HCT116 (cell line): ENCODE measurements around the gene TOPBP1. TPM values are rescaled to one million over a fixed set of nuclear protein-coding genes. Genes with fewer than 3 reads are reported as not detected.

Source experiments
- ATAC-seq: fragments of 200-7000 bp; cut with Tn5 transposase; 2 replicates; pipeline ENCODE4 v1.9.1; 2020; ENCODE audit warnings: mild to moderate bottlenecking, moderate library complexity
- BruUV-seq: library from RNA; stranded (reverse); fragments of 400-500 nt; replicated peaks from 2 replicates; lab custom pipeline; 2021; lab: Mats Ljungman, UMichigan
- CTCF ChIA-PET: fragments of 300-600 bp; sonication (Branson Sonifier 250); formaldehyde crosslinking; loops from one replicate; lab custom pipeline; 2021; ENCODE audit warnings: antibody characterized with exemption; lab: Charles Lee
- POLR2A ChIA-PET: fragments of 300-600, 350-600 bp; sonication (Branson Sonifier 250); formaldehyde crosslinking; loops from one replicate; lab custom pipeline; 2021; ENCODE audit warnings: antibody characterized with exemption; lab: Charles Lee
- RAD21 ChIA-PET, 2 experiments: fragments of 300-600 bp; sonication (Branson Sonifier 250); formaldehyde crosslinking; loops; one replicate each; lab custom pipeline; 2023; ENCODE audit warnings: low total read pairs in 2 of 2; ENCODE audit not compliant: uncharacterized antibody in 2 of 2, unreplicated experiment in 2 of 2, low non-redundant PET in 1 of 2; lab: Charles Lee
- DNase-seq: peaks from one replicate; pipeline ENCODE4 v3.0.0-alpha.2; 2010; ENCODE audit warnings: low read depth, low spot score
- H2AFZ ChIP-seq: fragments of 200-600 bp; shearing (Covaris generic), sonication (generic); 2 replicates; pipeline ENCODE4 v1.6.1; 2017; ENCODE audit warnings: low read depth, mixed run types, mixed read lengths, antibody characterized with exemption, low read length; ENCODE audit not compliant: poor library complexity, severe bottlenecking
- H3K27ac ChIP-seq: 2 replicates; pipeline ENCODE4 v1.5.1; 2012; ENCODE audit warnings: low read depth, low read length
- H3K27me3 ChIP-seq: fragments of 200-600 bp; sonication (generic); 2 replicates; pipeline ENCODE4 v1.6.1; 2016; ENCODE audit warnings: mixed run types, low read length, mixed read lengths; ENCODE audit not compliant: insufficient read depth
- H3K36me3 ChIP-seq, 2 experiments: fragments of 200-500 bp in 1 of 2; fragments of 200-600 bp in 1 of 2; sonication (Bioruptor generic) in 1 of 2; sonication (generic) in 1 of 2; 2 replicates each; pipeline versions ENCODE4 v1.5.1 to v1.6.1; 2014 to 2016; ENCODE audit warnings: low read length in 2 of 2, inconsistent platforms in 1 of 2, mixed read lengths in 1 of 2, mixed run types in 1 of 2; ENCODE audit not compliant: insufficient read depth in 2 of 2, control insufficient read depth in 1 of 2
- H3K4me1 ChIP-seq, 2 experiments: fragments of 200-600 bp in 1 of 2; sonication (generic) in 1 of 2; 2 replicates each; pipeline versions ENCODE4 v1.5.1 to v1.6.1; 2012 to 2017; ENCODE audit warnings: low read length in 2 of 2, inconsistent platforms in 1 of 2, mild to moderate bottlenecking in 1 of 2, mixed read lengths in 1 of 2, mixed run types in 1 of 2, moderate library complexity in 1 of 2; ENCODE audit not compliant: insufficient read depth in 2 of 2, control insufficient read depth in 1 of 2
- H3K4me2 ChIP-seq: fragments of 200-600 bp; sonication (generic); 2 replicates; pipeline ENCODE4 v1.6.1; 2017; ENCODE audit warnings: mixed run types, low read length, mixed read lengths
- H3K4me3 ChIP-seq, 2 experiments: fragments of 200-600 bp in 1 of 2; sonication (generic) in 1 of 2; replicated peaks in 1 of 2; 2 replicates each; pipeline ENCODE4 v1.5.1; 2011 to 2016; ENCODE audit warnings: low read length in 2 of 2, control low read depth in 1 of 2, low read depth in 1 of 2, mild to moderate bottlenecking in 1 of 2, mixed read lengths in 1 of 2, mixed run types in 1 of 2
- H3K79me2 ChIP-seq: fragments of 200-600 bp; sonication (generic); 2 replicates; pipeline ENCODE4 v1.6.1; 2017; ENCODE audit warnings: mild to moderate bottlenecking, mixed run types, low read length, moderate library complexity, mixed read lengths; ENCODE audit not compliant: insufficient read depth
- H3K9ac ChIP-seq: fragments of 200-600 bp; sonication (generic); 2 replicates; pipeline ENCODE4 v1.6.1; 2016; ENCODE audit warnings: low read length, mixed read lengths
- H3K9me2 ChIP-seq: fragments of 200-600 bp; sonication (generic), shearing (Covaris generic); 2 replicates; pipeline ENCODE4 v1.6.1; 2017; ENCODE audit warnings: mixed run types, mild to moderate bottlenecking, moderate library complexity; ENCODE audit not compliant: insufficient read depth
- H3K9me3 ChIP-seq, 2 experiments: fragments of 200-500 bp in 1 of 2; fragments of 200-600 bp in 1 of 2; sonication (Bioruptor generic) in 1 of 2; sonication (generic) in 1 of 2; 2 replicates each; pipeline ENCODE4 v1.6.1; 2014 to 2017; ENCODE audit warnings: low read length in 2 of 2, mixed read lengths in 2 of 2, inconsistent platforms in 1 of 2, low read depth in 1 of 2, mild to moderate bottlenecking in 1 of 2, mixed run types in 1 of 2, moderate library complexity in 1 of 2; ENCODE audit not compliant: control insufficient read depth in 1 of 2, insufficient read depth in 1 of 2
- H4K20me1 ChIP-seq: fragments of 200-600 bp; sonication (generic), shearing (Covaris generic); 2 replicates; pipeline ENCODE4 v1.6.1; 2017; ENCODE audit warnings: mixed run types, mild to moderate bottlenecking, moderate library complexity; ENCODE audit not compliant: insufficient read depth
- ATF3 ChIP-seq: IDR thresholded peaks from 2 replicates; pipeline ENCODE4 v1.6.1; 2012
- CBX3 ChIP-seq: IDR thresholded peaks from 2 replicates; pipeline ENCODE4 v1.6.1; 2012; ENCODE audit warnings: low read depth
- CTCF ChIP-seq, 3 experiments: fragments of 200-600 bp in 1 of 3; sonication (generic) in 1 of 3; IDR thresholded peaks in 2 of 3; conservative IDR thresholded peaks in 1 of 3; 2 replicates each; pipeline ENCODE4 v1.5.1; 2012 to 2017; ENCODE audit warnings: low read depth in 2 of 3, low read length in 2 of 3, antibody characterized with exemption in 1 of 3, borderline replicate concordance in 1 of 3, control low read depth in 1 of 3, mild to moderate bottlenecking in 1 of 3, mixed read lengths in 1 of 3, mixed run types in 1 of 3, moderate library complexity in 1 of 3; ENCODE audit not compliant: insufficient read depth in 1 of 3
- EGR1 ChIP-seq: IDR thresholded peaks from 2 replicates; pipeline ENCODE4 v1.6.1; 2012; ENCODE audit warnings: low read depth
- ELF1 ChIP-seq: IDR thresholded peaks from 2 replicates; pipeline ENCODE4 v1.6.1; 2012; ENCODE audit warnings: low read depth, borderline replicate concordance
- EZH2 ChIP-seq: fragments of 200-600 bp; sonication (generic); IDR thresholded peaks from 2 replicates; pipeline ENCODE4 v1.6.1; 2017; ENCODE audit warnings: antibody characterized with exemption, mixed run types
- EZH2phosphoT487 ChIP-seq: fragments of 200-600 bp; IDR thresholded peaks from 2 replicates; pipeline ENCODE4 v1.6.1; 2018; ENCODE audit warnings: antibody characterized with exemption, borderline replicate concordance
- FOSL1 ChIP-seq: IDR thresholded peaks from 2 replicates; pipeline ENCODE4 v1.6.1; 2012; ENCODE audit warnings: low read depth
- JUND ChIP-seq: IDR thresholded peaks from 2 replicates; pipeline ENCODE4 v1.6.1; 2012
- MAX ChIP-seq: IDR thresholded peaks from 2 replicates; pipeline ENCODE4 v1.6.1; 2012
- POLR2A ChIP-seq: IDR thresholded peaks from 2 replicates; pipeline ENCODE4 v1.7.0; 2011; ENCODE audit warnings: borderline replicate concordance; ENCODE audit not compliant: insufficient read depth, insufficient read length; ENCODE audit errors: extremely low read depth
- POLR2AphosphoS5 ChIP-seq: IDR thresholded peaks from 2 replicates; pipeline ENCODE4 v1.6.1; 2011; ENCODE audit warnings: mild to moderate bottlenecking, low read depth, low read length, moderate library complexity
- RAD21 ChIP-seq: IDR thresholded peaks from 2 replicates; pipeline ENCODE4 v1.6.1; 2012; ENCODE audit warnings: low read depth, mild to moderate bottlenecking
- REST ChIP-seq: IDR thresholded peaks from 2 replicates; pipeline ENCODE4 v1.6.1; 2012; ENCODE audit warnings: low read depth
- SIN3A ChIP-seq: IDR thresholded peaks from 2 replicates; pipeline ENCODE4 v1.6.1; 2012; ENCODE audit warnings: low read depth
- SP1 ChIP-seq: IDR thresholded peaks from 2 replicates; pipeline ENCODE4 v1.6.1; 2012; ENCODE audit warnings: low read depth
- YY1 ChIP-seq: IDR thresholded peaks from 2 replicates; pipeline ENCODE4 v1.6.1; 2011; ENCODE audit warnings: low read length, low read depth, moderate library complexity, mild to moderate bottlenecking; ENCODE audit not compliant: insufficient replicate concordance; ENCODE audit errors: extremely low read depth
- ZBTB33 ChIP-seq: IDR thresholded peaks from 2 replicates; pipeline ENCODE4 v1.6.1; 2011; ENCODE audit warnings: mild to moderate bottlenecking, low read length, moderate library complexity; ENCODE audit not compliant: insufficient replicate concordance; ENCODE audit errors: extremely low read depth
- ZFX ChIP-seq: fragments of 450-650 bp; IDR thresholded peaks from 2 replicates; pipeline ENCODE4 v1.6.1; 2017
- ZNF274 ChIP-seq: fragments of 200-500 bp; sonication (Bioruptor generic); IDR thresholded peaks from 2 replicates; pipeline ENCODE4 v1.6.1; 2014; ENCODE audit warnings: mild to moderate bottlenecking, low read depth, low read length, inconsistent platforms
- intact Hi-C: fragments of 100-400 bp; cut with micrococcal nuclease; formaldehyde crosslinking; loops from 2 replicates; pipeline ENCODE4 v1.10.0; 2022
- total RNA-seq: library from RNA; stranded (reverse); gene quantifications from one replicate; pipeline ENCODE4 v1.2.1, GENCODE V29; 2021; ENCODE audit not compliant: unreplicated experiment

Gene TOPBP1
- total RNA-seq, 1 experiment from 2014 or later, result 42.2 TPM

GRCh38 chr3:133563816-133564215 is 97.9 kb downstream of the TOPBP1 start (continued):
- TF ChIP-seq ZBTB33 (no peak), YY1 (no peak), POLR2A (no peak), EZH2 (no peak), SIN3A (no peak), RAD21 (no peak), ELF1 (no peak), ZNF274 (no peak), JUND (no peak), MAX (no peak)

GRCh38 chr3:133563186-133563591 is 98.6 kb downstream of the TOPBP1 start:
- no TSS peak for BruUV-seq
- CTCF ChIA-PET, result no interaction called here
- POLR2A ChIA-PET, result interaction anchor here (3.8 kb wide), 1 partner anchor 9 kb away, joined by 22 read pairs; the partner anchor contains the start of gene CDV3
- TF ChIP-seq POLR2A (no peak), EGR1 (no peak), CBX3 (no peak), ELF1 (no peak), ZFX (no peak), SP1 (no peak), EZH2phosphoT487 (no peak), REST (no peak), CTCF (IDR thresholded peaks at IDR 0.05 in 2 of 3, conservative IDR thresholded peaks at IDR 0.05 in 1 of 3; ENCODE audit: borderline replicate concordance in 1 of 3, insufficient read depth in 1 of 3, low read depth in 2 of 3, low read length in 2 of 3) (no peak), POLR2AphosphoS5 (no peak), EZH2 (no peak), ATF3 (no peak), FOSL1 (no peak), YY1 (no peak)

More at GRCh38 chr3:133563186-133563591, 98.6 kb downstream of the TOPBP1 start:
- Histone ChIP-seq H4K20me1 (no peaks in the 10 kb centered on the region), H3K27me3 (no peaks in the 10 kb centered on the region), H3K9ac (no peak overlapping the region), H3K9me2 (no peaks in the 10 kb centered on the region), H3K9me3 (no peaks in the 10 kb centered on the region), H3K36me3 (no peaks in the 10 kb centered on the region), H3K79me2 (no peaks in the 10 kb centered on the region), H3K4me3 (no peak overlapping the region), H3K4me1 (peaks cover 5 to 10% of the 10 kb centered on the region in 2 experiments), H3K4me2 (no peak overlapping the region), H2AFZ (no peak overlapping the region), H3K27ac (no peak overlapping the region)
- ATAC-seq (no peak), DNase-seq (no peak)
- RAD21 ChIA-PET, result no interaction called here
- intact Hi-C loops, result no loop called here
